H1 (cell line): ENCODE results near the gene CCDC40. TPM values are rescaled to one million over a fixed set of nuclear protein-coding genes. Genes with fewer than 3 reads are reported as not detected.

Source experiments
- ASH2L ChIP-seq: fragments of 200-600, 300-600 bp; sonication (generic); IDR thresholded peaks from one replicate; pipeline ENCODE4 v1.7.1; 2017; ENCODE audit warnings: low read length
- CEBPB ChIP-seq: IDR thresholded peaks from 2 replicates; pipeline ENCODE4 v1.6.1; 2012; ENCODE audit warnings: low read depth, low read length
- EZH2 ChIP-seq: fragments of 200-600 bp; sonication (generic); IDR thresholded peaks from 2 replicates; pipeline ENCODE4 v1.7.1; 2012; ENCODE audit warnings: low read depth, mild to moderate bottlenecking, moderate library complexity, low read length, inconsistent platforms; ENCODE audit not compliant: severe bottlenecking
- HDAC2 ChIP-seq, 2 experiments: fragments of 300-600 bp in 1 of 2; sonication (generic) in 1 of 2; IDR thresholded peaks; 2 replicates each; pipeline ENCODE4 v1.6.1; 2011 to 2012; ENCODE audit warnings: low read depth in 2 of 2, low read length in 2 of 2, mild to moderate bottlenecking in 2 of 2, moderate library complexity in 2 of 2, borderline replicate concordance in 1 of 2, inconsistent platforms in 1 of 2
- PHF8 ChIP-seq: fragments of 200-600 bp; sonication (generic); conservative IDR thresholded peaks from 2 replicates; pipeline ENCODE4 v1.7.1; 2012; ENCODE audit warnings: low read depth, mild to moderate bottlenecking, inconsistent platforms, low read length, moderate library complexity
- RFX5 ChIP-seq: IDR thresholded peaks from 2 replicates; pipeline ENCODE4 v1.6.1; 2011; ENCODE audit warnings: low read depth, low read length, improper control_type of control experiment, borderline replicate concordance
- RXRA ChIP-seq: IDR thresholded peaks from 2 replicates; pipeline ENCODE4 v1.6.1; 2011; ENCODE audit warnings: low read depth, mild to moderate bottlenecking, low read length, moderate library complexity; ENCODE audit not compliant: insufficient read depth
- SIX5 ChIP-seq: IDR thresholded peaks from 2 replicates; pipeline ENCODE4 v1.6.1; 2011; ENCODE audit warnings: mild to moderate bottlenecking, low read depth, low read length
- TBP ChIP-seq: IDR thresholded peaks from 2 replicates; pipeline ENCODE4 v1.6.1; 2011; ENCODE audit warnings: low read depth, low read length, improper control_type of control experiment
- TEAD4 ChIP-seq: IDR thresholded peaks from 2 replicates; pipeline ENCODE4 v1.6.1; 2012; ENCODE audit warnings: low read depth, low read length, inconsistent platforms, mixed read lengths
- polyA plus RNA-seq, 7 experiments: library from polyadenylated mRNA; depleted of rRNA in 3 of 7; stranded (reverse) in 5 of 7; unstranded in 2 of 7; fragments of >200 nt in 5 of 7; fragments of 200-250 nt in 2 of 7; gene quantifications; 1 replicate in 5 of 7; 2 replicates in 1 of 7; 4 replicates in 1 of 7; pipeline versions ENCODE4 v1.2.1 to v1.2.3, GENCODE V29; 2011 to 2013; ENCODE audit warnings: missing spikeins in 2 of 7, mixed read lengths in 2 of 7
- total RNA-seq: library from RNA; stranded (reverse); fragmentation: NEBNext Ultra II Directional; extraction: Animal tissue kit (Norgen Biotek cat#: 25700); gene quantifications from 2 replicates; pipeline ENCODE4 v1.2.1, GENCODE V29; 2021
- TF ChIP-seq, protein P1 (sequence below), 3 experiments: IDR thresholded peaks; 1 replicate in 2 of 3; 2 replicates in 1 of 3; pipeline versions ENCODE4 v1.5.1 to v1.6.1; 2011; ENCODE audit warnings: low read length in 3 of 3, mild to moderate bottlenecking in 3 of 3, inconsistent platforms in 2 of 3, low read depth in 1 of 3, moderate library complexity in 1 of 3; ENCODE audit not compliant: insufficient read depth in 1 of 3; ENCODE audit errors: control extremely low read depth in 1 of 3

The CCDC40 gene
- total and polyA plus RNA-seq, 2 of the 8 experiments (the other 6 are each of a cell fraction or from before 2014, with no cell fraction given): 4.1 to 11.5 TPM

GRCh38 chr17:80145076-80146075 lies 108.9 kb downstream of the CCDC40 start (continued):
- TF ChIP-seq, protein P1, sequence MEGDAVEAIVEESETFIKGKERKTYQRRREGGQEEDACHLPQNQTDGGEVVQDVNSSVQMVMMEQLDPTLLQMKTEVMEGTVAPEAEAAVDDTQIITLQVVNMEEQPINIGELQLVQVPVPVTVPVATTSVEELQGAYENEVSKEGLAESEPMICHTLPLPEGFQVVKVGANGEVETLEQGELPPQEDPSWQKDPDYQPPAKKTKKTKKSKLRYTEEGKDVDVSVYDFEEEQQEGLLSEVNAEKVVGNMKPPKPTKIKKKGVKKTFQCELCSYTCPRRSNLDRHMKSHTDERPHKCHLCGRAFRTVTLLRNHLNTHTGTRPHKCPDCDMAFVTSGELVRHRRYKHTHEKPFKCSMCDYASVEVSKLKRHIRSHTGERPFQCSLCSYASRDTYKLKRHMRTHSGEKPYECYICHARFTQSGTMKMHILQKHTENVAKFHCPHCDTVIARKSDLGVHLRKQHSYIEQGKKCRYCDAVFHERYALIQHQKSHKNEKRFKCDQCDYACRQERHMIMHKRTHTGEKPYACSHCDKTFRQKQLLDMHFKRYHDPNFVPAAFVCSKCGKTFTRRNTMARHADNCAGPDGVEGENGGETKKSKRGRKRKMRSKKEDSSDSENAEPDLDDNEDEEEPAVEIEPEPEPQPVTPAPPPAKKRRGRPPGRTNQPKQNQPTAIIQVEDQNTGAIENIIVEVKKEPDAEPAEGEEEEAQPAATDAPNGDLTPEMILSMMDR (IDR thresholded peaks at IDR 0.05; ENCODE audit: control extremely low read depth in 1 of 3, insufficient read depth in 1 of 3, low read depth in 1 of 3, low read length in 3 of 3): no peak
- TF ChIP-seq CEBPB: no peak
- no peak for TF ChIP-seq HDAC2 (IDR thresholded peaks at IDR 0.05; ENCODE audit: borderline replicate concordance in 1 of 2, low read depth in 2 of 2, low read length in 2 of 2)
- no peak for TF ChIP-seq PHF8
- no peak for TF ChIP-seq TBP
- TF ChIP-seq RFX5: no peak
- TF ChIP-seq RXRA: no peak
- no peak for TF ChIP-seq ASH2L
- no peak for TF ChIP-seq SIX5
- no peak for TF ChIP-seq EZH2
- no peak for TF ChIP-seq TEAD4
